ENCODE data around the gene TGFA. TPM values are rescaled to one million over a fixed set of nuclear protein-coding genes. Genes with fewer than 3 reads are reported as not detected.

Gene TGFA
- total RNA-seq, 2 donors from 2014 or later = 1.1 to 1.9 TPM

- no peak for TF ChIP-seq CTCF (IDR thresholded peaks at IDR 0.05)
- Histone ChIP-seq H3K9me3 (no peaks in the 10 kb centered on the region), H3K36me3 (no peaks in the 10 kb centered on the region), H3K27me3 (replicated peaks; ENCODE audit: insufficient read depth) (no peaks in the 10 kb centered on the region), H3K4me3 (no peak overlapping the region), H3K27ac (no peak overlapping the region), H3K4me1 (ENCODE audit: control insufficient read depth in 1 of 2, low read depth in 2 of 2) (peaks cover 0 to 14% of the 10 kb centered on the region in 2 donors)
- ATAC-seq (ENCODE audit: insufficient number of reproducible peaks, low FRiP score, low read depth) (no peak), DNase-seq (ENCODE audit: low spot score) (no peak)
These were observed 4.4 kb downstream of the TGFA start for GRCh38 chr2:70549064-70549710.

GRCh38 chr2:70548233-70548632 lies 5.4 kb downstream of the TGFA start:
- TF ChIP-seq CTCF (IDR thresholded peaks at IDR 0.05) = no peak
- ATAC-seq (ENCODE audit: insufficient number of reproducible peaks, low FRiP score, low read depth) (no peak), DNase-seq (ENCODE audit: low spot score) (no peak)
- Histone ChIP-seq H3K27me3 (replicated peaks; ENCODE audit: insufficient read depth) (no peaks in the 10 kb centered on the region), H3K4me3 (no peak overlapping the region), H3K9me3 (no peaks in the 10 kb centered on the region), H3K36me3 (no peaks in the 10 kb centered on the region), H3K4me1 (ENCODE audit: control insufficient read depth in 1 of 2, low read depth in 2 of 2) (peaks cover 0 to 12% of the 10 kb centered on the region in 2 donors), H3K27ac (no peak overlapping the region)

- no peak for TF ChIP-seq CTCF (IDR thresholded peaks at IDR 0.05)
- H3K4me3 ChIP-seq = no peak overlapping the region
- H3K36me3 ChIP-seq = no peaks in the 10 kb centered on the region
- H3K9me3 ChIP-seq = no peaks in the 10 kb centered on the region
- H3K27me3 ChIP-seq (replicated peaks; ENCODE audit: insufficient read depth) = no peaks in the 10 kb centered on the region
- H3K4me1 ChIP-seq (ENCODE audit: control insufficient read depth in 1 of 2, low read depth in 2 of 2) = no peaks in the 10 kb centered on the region
- ATAC-seq (ENCODE audit: insufficient number of reproducible peaks, low FRiP score, low read depth) (no peak), DNase-seq (ENCODE audit: low spot score) (no peak)
- H3K27ac ChIP-seq = no peak overlapping the region
These were observed 6.7 kb downstream of the TGFA start for GRCh38 chr2:70546885-70547284.

GRCh38 chr2:70546376-70546775 lies 7.2 kb downstream of the TGFA start:
- ATAC-seq (ENCODE audit: insufficient number of reproducible peaks, low FRiP score, low read depth) = no peak
- Histone ChIP-seq H3K9me3 (no peaks in the 10 kb centered on the region), H3K27ac (no peak overlapping the region), H3K4me1 (ENCODE audit: control insufficient read depth in 1 of 2, low read depth in 2 of 2) (no peaks in the 10 kb centered on the region), H3K4me3 (no peak overlapping the region), H3K27me3 (replicated peaks; ENCODE audit: insufficient read depth) (no peaks in the 10 kb centered on the region), H3K36me3 (no peaks in the 10 kb centered on the region)
- DNase-seq (ENCODE audit: low spot score) = no peak
- TF ChIP-seq CTCF (IDR thresholded peaks at IDR 0.05) = no peak

- ATAC-seq (ENCODE audit: insufficient number of reproducible peaks, low FRiP score, low read depth) (no peak), DNase-seq (ENCODE audit: low spot score) (no peak)
- no peak overlapping the region for H3K4me3 ChIP-seq
- H3K27me3 ChIP-seq (replicated peaks; ENCODE audit: insufficient read depth) = no peaks in the 10 kb centered on the region
- no peaks in the 10 kb centered on the region for H3K36me3 ChIP-seq
- TF ChIP-seq CTCF (IDR thresholded peaks at IDR 0.05) = no peak
- H3K4me1 ChIP-seq (ENCODE audit: control insufficient read depth in 1 of 2, low read depth in 2 of 2) = no peaks in the 10 kb centered on the region
- H3K27ac ChIP-seq = no peak overlapping the region
- H3K9me3 ChIP-seq = no peaks in the 10 kb centered on the region
These were observed 12.1 kb downstream of the TGFA start for GRCh38 chr2:70541481-70542020.

All from thoracic aorta (tissue), 2 donors.